Upper lobe of left lung (tissue), 6 donors: ENCODE data around the gene ZC3H18. TPM values are rescaled to one million over a fixed set of nuclear protein-coding genes. Genes with fewer than 3 reads are reported as not detected.
A peak's percentile ranks its signal among the peaks of the same experiment; 100 is the strongest.

ENCODE experiments used
- ATAC-seq, 2 donors: fragments of 200-7000 bp; cut with Tn5 transposase; one replicate each; pipeline ENCODE4 v1.9.1; 2022; ENCODE audit warnings: mild to moderate bottlenecking in 2 of 2, moderate library complexity in 2 of 2; ENCODE audit not compliant: low FRiP score in 2 of 2
- DNase-seq, 2 donors: peaks; one replicate each; pipeline ENCODE4 v3.0.0-alpha.2; 2019 to 2020
- H3K27ac ChIP-seq, 4 donors: fragments of 200-600 bp; sonication (generic); one replicate each; pipeline ENCODE4 v1.5.1; 2016 to 2019
- H3K27me3 ChIP-seq, 4 donors: fragments of 200-600 bp; sonication (generic); one replicate each; pipeline ENCODE4 v1.5.1; 2017 to 2019
- H3K36me3 ChIP-seq, 4 donors: fragments of 200-600 bp; sonication (generic); one replicate each; pipeline ENCODE4 v1.5.1; 2016 to 2019
- H3K4me1 ChIP-seq, 4 donors: fragments of 200-600 bp; sonication (generic); one replicate each; pipeline ENCODE4 v1.5.1; 2018 to 2019
- H3K4me3 ChIP-seq, 4 donors: fragments of 200-600 bp; sonication (generic); one replicate each; pipeline ENCODE4 v1.5.1; 2017 to 2019; ENCODE audit warnings: mild to moderate bottlenecking in 2 of 4, moderate library complexity in 1 of 4
- H3K9me3 ChIP-seq, 4 donors: fragments of 200-600 bp; sonication (generic); one replicate each; pipeline ENCODE4 v1.5.1; 2018 to 2019
- CTCF ChIP-seq, 6 experiments: fragments of 450-650 bp in 4 of 6; fragments of 200-600 bp in 2 of 6; sonication (generic) in 2 of 6; IDR thresholded peaks; one replicate each; pipeline ENCODE4 v1.5.1; 2016 to 2019; ENCODE audit warnings: antibody characterized with exemption in 6 of 6
- EP300 ChIP-seq, 4 donors: sonication (generic); formaldehyde crosslinking; IDR thresholded peaks; one replicate each; pipeline ENCODE4 v1.5.1; 2017; ENCODE audit warnings: antibody characterized with exemption in 4 of 4, control low read depth in 2 of 4
- POLR2A ChIP-seq, 4 donors: fragments of 450-650 bp; IDR thresholded peaks; one replicate each; pipeline ENCODE4 v1.5.1; 2016 to 2017; ENCODE audit warnings: antibody characterized with exemption in 4 of 4, mild to moderate bottlenecking in 2 of 4
- POLR2AphosphoS5 ChIP-seq, 2 donors: sonication (generic); formaldehyde crosslinking; IDR thresholded peaks; one replicate each; pipeline ENCODE4 v1.5.1; 2017; ENCODE audit warnings: antibody characterized with exemption in 2 of 2
- WGBS, 2 donors: methylation state at CpG; one replicate each; pipeline ENCODE4 v1.1.5; 2017 to 2018; 5-methylcytosine and 5-hydroxymethylcytosine counted together
- total RNA-seq, 6 donors: library from RNA; depleted of rRNA in 4 of 6; stranded (reverse); fragments of >200 nt in 4 of 6; gene quantifications; one replicate each; pipeline versions ENCODE4 v1.1.0 to v1.2.1, GENCODE V29; 2016 to 2021
- donor health status: DM: no; HTN: no; CAD: no; lungs with moderate emphysema.
- donor health status: DM: no; HTN: yes; CAD: no; lungs with severe emphysema.

Gene ZC3H18
- total RNA-seq, 6 donors from 2014 or later: 22.0 to 74.4 (median 45.5) TPM

DNA sequence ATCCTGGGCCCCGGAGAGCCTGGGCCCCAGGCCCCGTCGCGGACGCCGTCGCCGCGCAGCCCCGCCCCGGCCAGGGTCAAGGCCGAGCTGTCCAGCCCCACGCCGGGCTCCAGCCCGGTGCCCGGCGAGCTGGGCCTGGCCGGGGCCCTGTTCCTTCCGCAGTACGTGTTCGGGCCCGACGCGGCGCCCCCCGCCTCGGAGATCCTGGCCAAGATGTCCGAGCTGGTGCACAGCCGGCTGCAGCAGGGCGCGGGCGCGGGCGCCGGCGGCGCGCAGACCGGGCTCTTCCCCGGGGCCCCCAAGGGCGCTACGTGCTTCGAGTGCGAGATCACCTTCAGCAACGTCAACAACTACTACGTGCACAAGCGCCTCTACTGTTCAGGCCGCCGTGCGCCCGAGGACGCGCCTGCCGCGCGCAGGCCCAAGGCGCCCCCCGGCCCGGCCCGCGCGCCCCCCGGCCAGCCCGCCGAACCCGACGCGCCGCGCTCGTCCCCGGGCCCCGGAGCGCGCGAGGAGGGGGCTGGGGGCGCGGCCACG is 36.8 kb upstream of the ZC3H18 start:
- Histone ChIP-seq H3K27me3 (no peaks in the 10 kb centered on the region), H3K4me1 (peaks cover 16 to 22% (median 16%) of the 10 kb centered on the region in 4 donors), H3K27ac (peak overlapping the region in 2 of 4 donors; percentile 49 to 52), H3K4me3 (peak overlapping the region; percentile 24 to 95 (median 86)), H3K36me3 (no peaks in the 10 kb centered on the region), H3K9me3 (no peaks in the 10 kb centered on the region)
- ATAC-seq (peak in 1 of 2 donors; percentile 4), DNase-seq (peak in 1 of 2 donors; percentile 90)
- TF ChIP-seq POLR2AphosphoS5 (IDR thresholded peaks at IDR 0.05): no peak
- TF ChIP-seq CTCF (IDR thresholded peaks at IDR 0.05): no peak
- 65 to 66% methylated on average over 19 to 31 of the region's 79 CpGs for WGBS, 2 donors

- ATAC-seq (peak in 1 of 2 donors; percentile 83), DNase-seq (peak; percentile 76 to 98)
- H3K4me1 ChIP-seq: peaks cover 16 to 22% (median 16%) of the 10 kb centered on the region in 4 donors
- peak overlapping the region; percentile 29 to 95 (median 86) for H3K4me3 ChIP-seq
- TF ChIP-seq POLR2A (IDR thresholded peaks at IDR 0.05): peak in 2 of 4 donors; percentile 76 to 83
- peak; percentile 27 to 51 for TF ChIP-seq POLR2AphosphoS5 (IDR thresholded peaks at IDR 0.05)
- peak in 2 of 6 experiments; percentile 17 to 31 for TF ChIP-seq CTCF (IDR thresholded peaks at IDR 0.05)
- TF ChIP-seq EP300 (IDR thresholded peaks at IDR 0.05): no peak
- WGBS, 2 donors: 0% methylated on average over 10 of the region's 114 CpGs; no CpG with 5 or more reads in 1 of the 2 donors
- no peaks in the 10 kb centered on the region for H3K36me3 ChIP-seq
- H3K9me3 ChIP-seq: no peaks in the 10 kb centered on the region
- peak overlapping the region; percentile 80 to 88 (median 84) for H3K27ac ChIP-seq
- peaks cover 0 to 1% (median 0%) of the 10 kb centered on the region in 4 donors for H3K27me3 ChIP-seq
Observed at GRCh38 chr16:88533932-88534637, 36.1 kb upstream of the ZC3H18 start.

DNA sequence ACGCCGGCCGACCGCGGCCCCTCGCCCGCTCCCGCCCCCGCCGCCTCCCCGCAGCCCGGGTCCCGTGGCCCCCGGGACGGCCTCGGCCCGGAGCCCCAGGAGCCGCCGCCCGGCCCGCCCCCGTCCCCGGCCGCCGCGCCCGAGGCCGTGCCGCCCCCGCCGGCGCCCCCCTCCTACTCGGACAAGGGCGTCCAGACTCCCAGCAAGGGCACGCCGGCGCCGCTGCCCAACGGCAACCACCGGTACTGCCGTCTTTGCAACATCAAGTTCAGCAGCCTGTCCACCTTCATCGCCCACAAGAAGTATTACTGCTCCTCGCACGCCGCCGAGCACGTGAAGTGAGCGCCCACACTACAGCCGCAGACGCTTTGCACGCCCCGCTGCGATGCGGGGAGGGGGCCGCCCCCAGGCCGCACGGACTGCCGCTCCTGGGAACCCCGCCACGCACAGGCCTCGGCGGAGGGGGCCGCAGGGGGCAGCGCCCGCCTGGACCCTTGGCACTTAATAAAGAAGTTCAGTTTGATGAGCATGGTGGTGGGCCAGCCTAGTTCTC is 35.5 kb upstream of the ZC3H18 start:
- ATAC-seq: peak in 1 of 2 donors; percentile 16

DNA sequence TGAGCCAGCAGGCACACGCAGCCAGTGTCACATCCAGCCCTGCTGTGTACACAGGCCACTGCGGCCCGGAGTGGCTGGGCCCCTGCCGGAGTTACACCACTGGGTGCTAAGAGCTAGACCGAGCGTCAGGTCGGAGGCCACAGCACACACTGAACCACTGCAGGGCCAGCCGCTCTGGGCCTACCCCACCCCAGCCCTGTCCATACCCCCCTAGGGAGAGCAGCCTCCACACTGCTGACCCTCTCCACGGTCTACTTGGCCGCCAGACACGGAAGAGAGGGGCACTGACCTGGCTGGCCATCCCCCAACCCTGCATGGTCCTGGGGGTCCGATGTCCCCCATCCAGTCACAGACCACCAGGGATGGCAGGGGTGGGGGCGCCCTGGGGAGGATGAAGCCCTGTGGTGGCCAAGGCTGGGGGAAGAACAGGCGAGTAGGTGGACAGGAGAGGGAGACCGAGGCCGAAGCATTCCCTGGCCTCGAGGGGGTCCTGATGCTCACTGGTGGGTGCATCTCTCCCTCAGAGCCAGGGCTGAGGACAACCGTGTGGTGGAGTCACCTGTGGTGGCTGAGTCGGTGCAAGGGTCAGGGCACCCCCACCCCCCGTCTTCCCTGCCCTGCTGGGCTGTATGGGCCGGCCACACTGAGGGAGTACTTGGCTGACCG is 34.9 kb upstream of the ZC3H18 start:
- Histone ChIP-seq H3K4me1 (peaks cover 16 to 22% (median 16%) of the 10 kb centered on the region in 4 donors), H3K9me3 (no peaks in the 10 kb centered on the region), H3K4me3 (peak overlapping the region; percentile 41 to 95 (median 86)), H3K27ac (peak overlapping the region in 1 of 4 donors; percentile 88), H3K36me3 (no peaks in the 10 kb centered on the region), H3K27me3 (peaks cover 0 to 13% (median 9%) of the 10 kb centered on the region in 4 donors)
- ATAC-seq: no peak
- 88 to 94% methylated on average over 11 to 22 of the region's 22 CpGs for WGBS, 2 donors
- no peak for TF ChIP-seq POLR2A (IDR thresholded peaks at IDR 0.05)
- TF ChIP-seq CTCF (IDR thresholded peaks at IDR 0.05): no peak
- TF ChIP-seq POLR2AphosphoS5 (IDR thresholded peaks at IDR 0.05): no peak
- no peak for TF ChIP-seq EP300 (IDR thresholded peaks at IDR 0.05)
- DNase-seq: peak in 1 of 2 donors; percentile 69

More for the DNA sequence above, 35.5 kb upstream of the ZC3H18 start:
- peak; percentile 55 to 93 for DNase-seq
- Histone ChIP-seq H3K27me3 (peaks cover 0 to 7% (median 4%) of the 10 kb centered on the region in 4 donors), H3K9me3 (no peaks in the 10 kb centered on the region), H3K4me1 (peaks cover 16 to 22% (median 16%) of the 10 kb centered on the region in 4 donors), H3K27ac (peak overlapping the region in 3 of 4 donors; percentile 80 to 88 (median 85)), H3K4me3 (peak overlapping the region; percentile 41 to 95 (median 86)), H3K36me3 (no peaks in the 10 kb centered on the region)
- TF ChIP-seq POLR2A (IDR thresholded peaks at IDR 0.05) (no peak), EP300 (IDR thresholded peaks at IDR 0.05) (no peak), CTCF (IDR thresholded peaks at IDR 0.05) (peak in 4 of 6 experiments; percentile 11 to 59 (median 40)), POLR2AphosphoS5 (IDR thresholded peaks at IDR 0.05) (no peak)
- 19 to 94% methylated on average over 8 to 49 of the region's 65 CpGs for WGBS, 2 donors
